GM23338 (cell line): Measurements from ENCODE around the gene SLC25A15.
A peak's percentile ranks its signal among the peaks of the same experiment; 100 is the strongest.

Source experiments
- CREB1 ChIP-seq: fragments of 250-450 bp; sonication (Bioruptor Pico); IDR thresholded peaks from 2 replicates; pipeline ENCODE4 v1.5.0; 2020; ENCODE audit warnings: low read depth, mild to moderate bottlenecking, moderate library complexity
- EZH2 ChIP-seq: fragments of 200-600 bp; sonication (generic); IDR thresholded peaks from one replicate; pipeline ENCODE4 v1.8.0; 2017; ENCODE audit warnings: antibody characterized with exemption, mild to moderate bottlenecking, low read depth; ENCODE audit not compliant: unreplicated experiment
- EZH2phosphoT487 ChIP-seq: fragments of 200-600 bp; sonication (generic); IDR thresholded peaks from one replicate; pipeline ENCODE4 v1.8.1; 2018; ENCODE audit warnings: antibody characterized with exemption; ENCODE audit not compliant: unreplicated experiment
- NANOG ChIP-seq: IDR thresholded peaks from 2 replicates; pipeline ENCODE4 v1.6.1; 2016; ENCODE audit warnings: antibody characterized with exemption, borderline replicate concordance
- POLR2AphosphoS5 ChIP-seq: IDR thresholded peaks from 2 replicates; pipeline ENCODE4 v1.6.1; 2016; ENCODE audit warnings: antibody characterized with exemption, low read depth
- ZNF331 ChIP-seq: fragments of 250-450 bp; sonication (Bioruptor Pico); IDR thresholded peaks from 2 replicates; pipeline ENCODE4 v1.5.0; 2020; ENCODE audit warnings: low read depth, mild to moderate bottlenecking, moderate library complexity
- TF ChIP-seq, protein P1 (sequence below): IDR thresholded peaks from one replicate; pipeline ENCODE4 v1.6.1; 2018; ENCODE audit warnings: antibody characterized with exemption; ENCODE audit not compliant: unreplicated experiment
- TF ChIP-seq, protein P2 (sequence below), 2 experiments: fragments of 200-600 bp in 1 of 2; sonication (generic) in 1 of 2; conservative IDR thresholded peaks; 2 replicates each; pipeline versions ENCODE4 v1.5.1 to v1.6.1; 2016 to 2017; ENCODE audit warnings: antibody characterized with exemption in 2 of 2, low read depth in 2 of 2, mild to moderate bottlenecking in 2 of 2, moderate library complexity in 1 of 2

DNA sequence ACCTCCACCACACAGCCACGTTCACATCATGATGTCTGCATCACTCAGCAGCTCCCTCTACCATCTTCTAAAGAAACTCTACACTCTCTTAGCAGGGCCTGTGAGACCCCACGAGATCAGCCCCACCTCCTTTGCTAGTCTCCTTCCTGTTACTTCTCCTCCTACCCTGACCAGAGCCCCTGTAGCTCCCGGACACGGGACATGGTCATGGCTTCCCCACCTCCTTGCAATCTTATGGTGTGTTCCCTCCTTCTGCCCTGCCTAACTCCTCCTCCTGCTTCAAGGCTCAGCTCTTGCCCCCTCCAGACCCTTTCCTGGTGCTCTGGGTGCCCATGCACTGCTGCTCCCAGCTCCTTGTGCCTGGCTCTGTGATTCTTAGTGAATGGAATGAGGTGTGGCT is 10.4 kb upstream of the SLC25A15 start:
- TF ChIP-seq, protein P1, sequence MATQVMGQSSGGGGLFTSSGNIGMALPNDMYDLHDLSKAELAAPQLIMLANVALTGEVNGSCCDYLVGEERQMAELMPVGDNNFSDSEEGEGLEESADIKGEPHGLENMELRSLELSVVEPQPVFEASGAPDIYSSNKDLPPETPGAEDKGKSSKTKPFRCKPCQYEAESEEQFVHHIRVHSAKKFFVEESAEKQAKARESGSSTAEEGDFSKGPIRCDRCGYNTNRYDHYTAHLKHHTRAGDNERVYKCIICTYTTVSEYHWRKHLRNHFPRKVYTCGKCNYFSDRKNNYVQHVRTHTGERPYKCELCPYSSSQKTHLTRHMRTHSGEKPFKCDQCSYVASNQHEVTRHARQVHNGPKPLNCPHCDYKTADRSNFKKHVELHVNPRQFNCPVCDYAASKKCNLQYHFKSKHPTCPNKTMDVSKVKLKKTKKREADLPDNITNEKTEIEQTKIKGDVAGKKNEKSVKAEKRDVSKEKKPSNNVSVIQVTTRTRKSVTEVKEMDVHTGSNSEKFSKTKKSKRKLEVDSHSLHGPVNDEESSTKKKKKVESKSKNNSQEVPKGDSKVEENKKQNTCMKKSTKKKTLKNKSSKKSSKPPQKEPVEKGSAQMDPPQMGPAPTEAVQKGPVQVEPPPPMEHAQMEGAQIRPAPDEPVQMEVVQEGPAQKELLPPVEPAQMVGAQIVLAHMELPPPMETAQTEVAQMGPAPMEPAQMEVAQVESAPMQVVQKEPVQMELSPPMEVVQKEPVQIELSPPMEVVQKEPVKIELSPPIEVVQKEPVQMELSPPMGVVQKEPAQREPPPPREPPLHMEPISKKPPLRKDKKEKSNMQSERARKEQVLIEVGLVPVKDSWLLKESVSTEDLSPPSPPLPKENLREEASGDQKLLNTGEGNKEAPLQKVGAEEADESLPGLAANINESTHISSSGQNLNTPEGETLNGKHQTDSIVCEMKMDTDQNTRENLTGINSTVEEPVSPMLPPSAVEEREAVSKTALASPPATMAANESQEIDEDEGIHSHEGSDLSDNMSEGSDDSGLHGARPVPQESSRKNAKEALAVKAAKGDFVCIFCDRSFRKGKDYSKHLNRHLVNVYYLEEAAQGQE: no peak
- TF ChIP-seq, protein P2, sequence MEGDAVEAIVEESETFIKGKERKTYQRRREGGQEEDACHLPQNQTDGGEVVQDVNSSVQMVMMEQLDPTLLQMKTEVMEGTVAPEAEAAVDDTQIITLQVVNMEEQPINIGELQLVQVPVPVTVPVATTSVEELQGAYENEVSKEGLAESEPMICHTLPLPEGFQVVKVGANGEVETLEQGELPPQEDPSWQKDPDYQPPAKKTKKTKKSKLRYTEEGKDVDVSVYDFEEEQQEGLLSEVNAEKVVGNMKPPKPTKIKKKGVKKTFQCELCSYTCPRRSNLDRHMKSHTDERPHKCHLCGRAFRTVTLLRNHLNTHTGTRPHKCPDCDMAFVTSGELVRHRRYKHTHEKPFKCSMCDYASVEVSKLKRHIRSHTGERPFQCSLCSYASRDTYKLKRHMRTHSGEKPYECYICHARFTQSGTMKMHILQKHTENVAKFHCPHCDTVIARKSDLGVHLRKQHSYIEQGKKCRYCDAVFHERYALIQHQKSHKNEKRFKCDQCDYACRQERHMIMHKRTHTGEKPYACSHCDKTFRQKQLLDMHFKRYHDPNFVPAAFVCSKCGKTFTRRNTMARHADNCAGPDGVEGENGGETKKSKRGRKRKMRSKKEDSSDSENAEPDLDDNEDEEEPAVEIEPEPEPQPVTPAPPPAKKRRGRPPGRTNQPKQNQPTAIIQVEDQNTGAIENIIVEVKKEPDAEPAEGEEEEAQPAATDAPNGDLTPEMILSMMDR (conservative IDR thresholded peaks at IDR 0.05; ENCODE audit: low read depth in 2 of 2): peak in 1 of 2 experiments; percentile 34; a peak in 2 of 4 replicates
- TF ChIP-seq POLR2AphosphoS5 (no peak), EZH2 (no peak), ZNF331 (CRISPR knock-in tag) (no peak), EZH2phosphoT487 (no peak), CREB1 (CRISPR knock-in tag) (no peak), NANOG (no peak)
